HepG2 (cell line): Measurements from ENCODE around the gene UBR7. TPM values are rescaled to one million over a fixed set of nuclear protein-coding genes. Genes with fewer than 3 reads are reported as not detected.

Experiments used
- ATAC-seq: fragments of 200-7000 bp; cut with Tn5 transposase; 3 replicates; pipeline ENCODE4 v1.9.1; 2020; ENCODE audit warnings: mild to moderate bottlenecking, moderate library complexity
- BruUV-seq: library from RNA; stranded (reverse); fragments of 400-500 nt; replicated peaks from 2 replicates; lab custom pipeline; 2021; lab: Mats Ljungman, UMichigan
- CTCF ChIA-PET: fragments of 300-600 bp; formaldehyde crosslinking; extraction: SDS; loops from one replicate; lab custom pipeline; 2021; ENCODE audit warnings: low total read pairs, inconsistent platforms, low intra/inter-chr PET ratio; lab: Yijun Ruan, JAX
- POLR2A ChIA-PET: fragments of 350-600 bp; sonication (Branson Sonifier 250); formaldehyde crosslinking; loops from one replicate; lab custom pipeline; 2020; ENCODE audit warnings: antibody characterized with exemption, inconsistent platforms; lab: Yijun Ruan, JAX
- DNase-seq: peaks from one replicate; pipeline ENCODE4 v3.0.0-alpha.2; 2015; ENCODE audit warnings: low spot score
- FAIRE-seq: peaks from 3 replicates; lab custom pipeline; 2011; peaks lifted over from hg19 to GRCh38; lab: Jason Lieb, UNC
- H2AFZ ChIP-seq: one replicate; pipeline ENCODE4 v1.6.1; 2011; ENCODE audit warnings: low read length, inconsistent platforms
- H3K27ac ChIP-seq: fragments of 300-600 bp; 3 replicates; pipeline ENCODE4 v1.8.0; 2011; ENCODE audit warnings: mixed run types, mild to moderate bottlenecking, mixed read lengths, low read length, inconsistent platforms; ENCODE audit not compliant: insufficient read depth; ENCODE audit errors: extremely low read length
- H3K27me3 ChIP-seq, 2 experiments: fragments of 200-600 bp in 1 of 2; 2 replicates in 1 of 2; 3 replicates in 1 of 2; pipeline versions ENCODE4 v1.6.0 to v1.8.0; 2011; ENCODE audit warnings: low read length in 2 of 2, mild to moderate bottlenecking in 2 of 2, moderate library complexity in 2 of 2, inconsistent platforms in 1 of 2; ENCODE audit not compliant: insufficient read depth in 2 of 2, control insufficient read depth in 1 of 2
- H3K36me3 ChIP-seq, 2 experiments: fragments of 200-600 bp in 1 of 2; replicated peaks in 1 of 2; 2 replicates in 1 of 2; 3 replicates in 1 of 2; pipeline versions ENCODE4 v1.5.1 to v1.8.0; 2011; ENCODE audit warnings: low read length in 2 of 2, inconsistent platforms in 1 of 2; ENCODE audit not compliant: insufficient read depth in 2 of 2, control insufficient read depth in 1 of 2
- H3K4me1 ChIP-seq: 2 replicates; pipeline ENCODE4 v1.5.1; 2012; ENCODE audit warnings: low read length, inconsistent platforms; ENCODE audit not compliant: insufficient read depth
- H3K4me2 ChIP-seq: 2 replicates; pipeline ENCODE4 v1.6.0; 2011; ENCODE audit warnings: low read depth, low read length, inconsistent platforms
- H3K4me3 ChIP-seq, 3 experiments: fragments of 200-600 bp in 1 of 3; sonication (generic), shearing (Covaris generic) in 1 of 3; replicated peaks in 1 of 3; 2 replicates each; pipeline ENCODE4 v1.5.1; 2011 to 2016; ENCODE audit warnings: low read length in 3 of 3, inconsistent platforms in 2 of 3, low read depth in 2 of 3, mild to moderate bottlenecking in 2 of 3, control low read depth in 1 of 3, mixed read lengths in 1 of 3; ENCODE audit not compliant: insufficient read depth in 1 of 3
- H3K79me2 ChIP-seq: one replicate; pipeline ENCODE4 v1.6.1; 2011; ENCODE audit warnings: low read length, inconsistent platforms; ENCODE audit not compliant: insufficient read depth
- H3K9ac ChIP-seq: 2 replicates; pipeline ENCODE4 v1.6.0; 2011; ENCODE audit warnings: mild to moderate bottlenecking, low read depth, low read length, inconsistent platforms; ENCODE audit not compliant: insufficient read depth
- H3K9me3 ChIP-seq: 2 replicates; pipeline ENCODE4 v1.5.1; 2012; ENCODE audit warnings: mild to moderate bottlenecking, low read length
- H4K20me1 ChIP-seq: 2 replicates; pipeline ENCODE4 v1.6.0; 2011; ENCODE audit warnings: inconsistent platforms, mild to moderate bottlenecking, low read length, moderate library complexity; ENCODE audit not compliant: insufficient read depth
- AHR ChIP-seq: IDR thresholded peaks from 2 replicates; pipeline ENCODE4 v1.6.1; 2018; ENCODE audit warnings: missing genetic modification reagents, missing compliant biosample characterization
- CBFB ChIP-seq: sonication (generic); formaldehyde crosslinking; IDR thresholded peaks from 2 replicates; pipeline ENCODE4 v1.4.0; 2020; ENCODE audit warnings: missing genetic modification reagents
- CHD4 ChIP-seq: fragments of 200-600 bp; sonication (generic); IDR thresholded peaks from 2 replicates; pipeline ENCODE4 v1.7.0; 2017; ENCODE audit warnings: mild to moderate bottlenecking, low read length, borderline replicate concordance
- KDM4B ChIP-seq: sonication (generic); formaldehyde crosslinking; IDR thresholded peaks from 2 replicates; pipeline ENCODE4 v1.4.0; 2020; ENCODE audit warnings: missing genetic modification reagents
- MAX ChIP-seq: IDR thresholded peaks from 2 replicates; pipeline ENCODE4 v1.6.1; 2012; ENCODE audit warnings: inconsistent platforms
- MEF2D ChIP-seq: sonication (generic); formaldehyde crosslinking; IDR thresholded peaks from 2 replicates; pipeline ENCODE4 v1.5.1; 2020; ENCODE audit warnings: mild to moderate bottlenecking, missing genetic modification reagents
- NFE2L2 ChIP-seq: fragments of 150-350 bp; IDR thresholded peaks from 2 replicates; pipeline ENCODE4 v1.6.1; 2014; ENCODE audit warnings: low read length
- SCMH1 ChIP-seq: sonication (generic); formaldehyde crosslinking; IDR thresholded peaks from 2 replicates; pipeline ENCODE4 v1.9.0; 2021; ENCODE audit warnings: missing genetic modification reagents, mild to moderate bottlenecking, borderline replicate concordance
- YEATS2 ChIP-seq: sonication (generic); formaldehyde crosslinking; IDR thresholded peaks from 2 replicates; pipeline ENCODE4 v1.4.0; 2020; ENCODE audit warnings: missing genetic modification reagents, borderline replicate concordance
- ZNF512 ChIP-seq: sonication (generic); formaldehyde crosslinking; IDR thresholded peaks from 2 replicates; pipeline ENCODE4 v1.4.0; 2020; ENCODE audit warnings: mild to moderate bottlenecking, missing genetic modification reagents
- ZNF629 ChIP-seq: sonication (generic); formaldehyde crosslinking; conservative IDR thresholded peaks from 2 replicates; pipeline ENCODE4 v1.5.0; 2020; ENCODE audit warnings: missing genetic modification reagents
- ZNF720 ChIP-seq: sonication (generic); formaldehyde crosslinking; IDR thresholded peaks from 2 replicates; pipeline ENCODE4 v1.4.0; 2020; ENCODE audit warnings: missing genetic modification reagents
- WGBS: methylation state at CpG from one replicate; pipeline ENCODE4 v1.1.6; 2017; ENCODE audit warnings: low lambda C conversion rate; 5-methylcytosine and 5-hydroxymethylcytosine counted together
- in situ Hi-C: cut with HindIII; loops from 2 replicates; pipeline ENCODE4 v1.10.0; 2017; ENCODE audit warnings: low pct_unique_long_range_greater_than_20kb; ENCODE audit not compliant: extremely low pct_ligation_motif_present
- intact Hi-C: fragments of 100-400 bp; cut with micrococcal nuclease; formaldehyde crosslinking; loops from one replicate; pipeline ENCODE4 v1.10.0; 2022; ENCODE audit not compliant: unreplicated experiment
- polyA plus RNA-seq, 8 experiments: library from polyadenylated mRNA; depleted of rRNA in 3 of 8; stranded (reverse) in 7 of 8; unstranded in 1 of 8; fragments of >200 nt; fragmentation: Illumina TruSeq in 4 of 8; extraction: Trizol in 4 of 8; gene quantifications; 2 replicates each; pipeline versions ENCODE4 v1.2.1 to v1.2.3, GENCODE V29; 2011 to 2016; ENCODE audit warnings: low read depth in 4 of 8, missing spikeins in 1 of 8, mixed read lengths in 1 of 8; ENCODE audit not compliant: insufficient read depth in 1 of 8
- total RNA-seq, 5 experiments: library from RNA; depleted of rRNA; stranded (reverse); fragments of >200 nt; fragmentation: Illumina TruSeq; extraction: Trizol; gene quantifications; 2 replicates each; pipeline ENCODE4 v1.2.3, GENCODE V29; 2016; ENCODE audit warnings: low read depth in 1 of 5

UBR7 gene
- total and polyA plus RNA-seq, 2 of the 13 experiments (the other 11 are each of a cell fraction or from before 2014, with no cell fraction given): 11.0 to 19.7 TPM

DNA sequence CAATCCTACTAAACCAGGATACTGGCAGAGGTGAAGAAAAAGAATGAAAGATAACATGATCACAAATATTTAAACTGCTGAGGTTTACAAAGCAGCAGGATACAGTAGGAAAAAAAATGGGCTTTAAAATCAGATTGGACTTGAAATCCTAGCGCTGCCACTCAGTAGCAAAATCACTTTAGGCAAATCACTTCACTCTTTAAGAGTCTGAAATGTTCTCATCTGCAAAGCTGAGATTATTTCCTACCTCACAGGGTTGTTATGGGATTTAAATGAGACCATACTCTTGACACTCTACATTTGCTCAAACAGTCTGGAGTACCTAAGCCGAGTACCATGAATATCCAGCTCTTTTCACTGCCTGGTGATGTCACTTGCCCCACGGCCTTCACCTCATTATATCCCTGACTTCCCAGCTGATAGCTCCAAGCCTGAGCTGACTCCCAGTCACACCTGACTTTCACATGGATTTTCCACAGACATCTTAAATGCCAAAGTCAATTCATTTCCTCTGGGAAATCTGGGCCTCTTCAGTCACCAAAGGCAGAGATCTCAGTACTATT is 60.2 kb downstream of the UBR7 start (continued):
- TF ChIP-seq ZNF512 (CRISPR knock-in tag): no peak
- no peak for TF ChIP-seq MAX
- TF ChIP-seq ZNF720 (CRISPR knock-in tag): no peak
- no peak for TF ChIP-seq SCMH1 (CRISPR knock-in tag)
- no peak for TF ChIP-seq YEATS2
- no peak for TF ChIP-seq CBFB
- TF ChIP-seq KDM4B: no peak
- no peak for TF ChIP-seq NFE2L2
- no peak for TF ChIP-seq AHR (CRISPR knock-in tag)

- CTCF ChIA-PET: no interaction called here
- H4K20me1 ChIP-seq: no peaks in the 10 kb centered on the region
- no peak overlapping the region for H3K4me2 ChIP-seq
- intact Hi-C loops: no loop called here
- peaks cover 23% of the 10 kb centered on the region for H3K4me1 ChIP-seq
- BruUV-seq: no TSS peak
- H3K79me2 ChIP-seq: no peaks in the 10 kb centered on the region
- POLR2A ChIA-PET: no interaction called here
- no peaks in the 10 kb centered on the region for H3K27me3 ChIP-seq
- 100% methylated on average over 1 of the region's 1 CpG for WGBS
- no peak overlapping the region for H2AFZ ChIP-seq
- TF ChIP-seq CHD4 (peak; percentile 53; the same call in 1 of the 2 replicates), ZNF629 (CRISPR knock-in tag) (peak; percentile 66), MEF2D (CRISPR knock-in tag) (no peak)
- no peak for ATAC-seq
- in situ Hi-C loops: no loop called here
- peaks cover 6 to 7% of the 10 kb centered on the region in 2 experiments for H3K36me3 ChIP-seq
- H3K27ac ChIP-seq: no peak overlapping the region
- no peak overlapping the region for H3K9ac ChIP-seq
- no peak for FAIRE-seq
- DNase-seq: no peak
- no peak overlapping the region for H3K4me3 ChIP-seq
- no peaks in the 10 kb centered on the region for H3K9me3 ChIP-seq
Observed at GRCh38 chr14:93268406-93268805, 61.4 kb downstream of the UBR7 start.
